IMR-90 (cell line): ENCODE measurements around the gene CLEC16A.

Experiments used
- CEBPB ChIP-seq: IDR thresholded peaks from 2 replicates; pipeline ENCODE4 v1.6.1; 2012; ENCODE audit warnings: low read depth, low read length, improper control_type of control experiment
- FOS ChIP-seq: fragments of 150-350 bp; IDR thresholded peaks from 2 replicates; pipeline ENCODE4 v1.6.1; 2016; ENCODE audit warnings: low read depth, low read length
- MAFK ChIP-seq: IDR thresholded peaks from 2 replicates; pipeline ENCODE4 v1.6.1; 2012; ENCODE audit warnings: low read depth, low read length, improper control_type of control experiment
- NFE2L2 ChIP-seq: fragments of 150-350 bp; IDR thresholded peaks from 2 replicates; pipeline ENCODE4 v1.6.1; 2016; ENCODE audit warnings: low read depth, mild to moderate bottlenecking, low read length
- POLR2A ChIP-seq: IDR thresholded peaks from 2 replicates; pipeline ENCODE4 v1.6.1; 2012; ENCODE audit warnings: mild to moderate bottlenecking, low read depth, low read length
- RAD21 ChIP-seq: IDR thresholded peaks from 2 replicates; pipeline ENCODE4 v1.6.1; 2012; ENCODE audit warnings: low read length, improper control_type of control experiment
- RCOR1 ChIP-seq: IDR thresholded peaks from 2 replicates; pipeline ENCODE4 v1.6.1; 2012; ENCODE audit warnings: mild to moderate bottlenecking, low read length, improper control_type of control experiment; ENCODE audit not compliant: insufficient replicate concordance
- RFX5 ChIP-seq: IDR thresholded peaks from 2 replicates; pipeline ENCODE4 v1.8.0; 2012; ENCODE audit warnings: low read depth, mild to moderate bottlenecking, low read length, moderate library complexity
- SMC3 ChIP-seq: fragments of 150-350 bp; IDR thresholded peaks from 2 replicates; pipeline ENCODE4 v1.6.1; 2016; ENCODE audit warnings: low read depth, mild to moderate bottlenecking, antibody characterized with exemption, low read length, moderate library complexity
- TF ChIP-seq, protein P1 (sequence below): conservative IDR thresholded peaks from 2 replicates; pipeline ENCODE4 v1.5.1; 2012; ENCODE audit warnings: mild to moderate bottlenecking, low read depth, low read length, improper control_type of control experiment
- TF ChIP-seq, protein P2 (sequence below): fragments of 150-350 bp; IDR thresholded peaks from 2 replicates; pipeline ENCODE4 v1.6.1; 2016; ENCODE audit warnings: low read depth, mild to moderate bottlenecking, low read length, moderate library complexity, borderline replicate concordance
- TF ChIP-seq, protein P3 (sequence below): fragments of 150-350 bp; IDR thresholded peaks from 2 replicates; pipeline ENCODE4 v1.6.1; 2017; ENCODE audit warnings: mild to moderate bottlenecking, antibody characterized with exemption, low read length, low read depth

DNA sequence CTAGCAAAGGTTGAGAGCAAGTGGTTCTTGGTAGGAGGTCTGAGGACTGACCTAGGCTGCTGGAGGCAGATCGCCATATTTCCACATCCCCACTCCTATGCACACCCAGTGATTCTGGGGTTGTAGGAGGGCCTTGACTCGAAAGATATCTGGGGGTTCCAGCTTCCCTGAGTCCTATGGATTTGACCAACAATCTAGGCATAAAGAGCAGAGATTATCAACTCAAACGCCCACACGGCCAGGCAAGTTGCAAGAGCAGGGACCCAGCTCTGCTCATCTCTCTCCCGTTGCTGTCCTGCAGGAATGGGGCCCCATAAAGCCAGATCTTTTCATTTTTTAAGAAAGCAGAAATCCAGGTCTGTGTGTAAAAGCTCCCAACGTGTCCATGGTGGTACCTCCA, 217.1 kb downstream of the CLEC16A start:
- TF ChIP-seq, protein P1, sequence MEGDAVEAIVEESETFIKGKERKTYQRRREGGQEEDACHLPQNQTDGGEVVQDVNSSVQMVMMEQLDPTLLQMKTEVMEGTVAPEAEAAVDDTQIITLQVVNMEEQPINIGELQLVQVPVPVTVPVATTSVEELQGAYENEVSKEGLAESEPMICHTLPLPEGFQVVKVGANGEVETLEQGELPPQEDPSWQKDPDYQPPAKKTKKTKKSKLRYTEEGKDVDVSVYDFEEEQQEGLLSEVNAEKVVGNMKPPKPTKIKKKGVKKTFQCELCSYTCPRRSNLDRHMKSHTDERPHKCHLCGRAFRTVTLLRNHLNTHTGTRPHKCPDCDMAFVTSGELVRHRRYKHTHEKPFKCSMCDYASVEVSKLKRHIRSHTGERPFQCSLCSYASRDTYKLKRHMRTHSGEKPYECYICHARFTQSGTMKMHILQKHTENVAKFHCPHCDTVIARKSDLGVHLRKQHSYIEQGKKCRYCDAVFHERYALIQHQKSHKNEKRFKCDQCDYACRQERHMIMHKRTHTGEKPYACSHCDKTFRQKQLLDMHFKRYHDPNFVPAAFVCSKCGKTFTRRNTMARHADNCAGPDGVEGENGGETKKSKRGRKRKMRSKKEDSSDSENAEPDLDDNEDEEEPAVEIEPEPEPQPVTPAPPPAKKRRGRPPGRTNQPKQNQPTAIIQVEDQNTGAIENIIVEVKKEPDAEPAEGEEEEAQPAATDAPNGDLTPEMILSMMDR: no peak
- no peak for TF ChIP-seq POLR2A
- TF ChIP-seq RAD21: no peak
- TF ChIP-seq SMC3: no peak
- TF ChIP-seq RFX5: no peak
- TF ChIP-seq, protein P2, sequence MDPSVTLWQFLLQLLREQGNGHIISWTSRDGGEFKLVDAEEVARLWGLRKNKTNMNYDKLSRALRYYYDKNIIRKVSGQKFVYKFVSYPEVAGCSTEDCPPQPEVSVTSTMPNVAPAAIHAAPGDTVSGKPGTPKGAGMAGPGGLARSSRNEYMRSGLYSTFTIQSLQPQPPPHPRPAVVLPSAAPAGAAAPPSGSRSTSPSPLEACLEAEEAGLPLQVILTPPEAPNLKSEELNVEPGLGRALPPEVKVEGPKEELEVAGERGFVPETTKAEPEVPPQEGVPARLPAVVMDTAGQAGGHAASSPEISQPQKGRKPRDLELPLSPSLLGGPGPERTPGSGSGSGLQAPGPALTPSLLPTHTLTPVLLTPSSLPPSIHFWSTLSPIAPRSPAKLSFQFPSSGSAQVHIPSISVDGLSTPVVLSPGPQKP: no peak
- TF ChIP-seq FOS: no peak
- TF ChIP-seq, protein P3, sequence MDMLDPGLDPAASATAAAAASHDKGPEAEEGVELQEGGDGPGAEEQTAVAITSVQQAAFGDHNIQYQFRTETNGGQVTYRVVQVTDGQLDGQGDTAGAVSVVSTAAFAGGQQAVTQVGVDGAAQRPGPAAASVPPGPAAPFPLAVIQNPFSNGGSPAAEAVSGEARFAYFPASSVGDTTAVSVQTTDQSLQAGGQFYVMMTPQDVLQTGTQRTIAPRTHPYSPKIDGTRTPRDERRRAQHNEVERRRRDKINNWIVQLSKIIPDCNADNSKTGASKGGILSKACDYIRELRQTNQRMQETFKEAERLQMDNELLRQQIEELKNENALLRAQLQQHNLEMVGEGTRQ: no peak
- no peak for TF ChIP-seq RCOR1
- TF ChIP-seq MAFK: no peak
- TF ChIP-seq NFE2L2: no peak
- TF ChIP-seq CEBPB: no peak
